HFFc6 (cell line): Measurements from ENCODE around the gene NDUFB8. TPM values are rescaled to one million over a fixed set of nuclear protein-coding genes. Genes with fewer than 3 reads are reported as not detected.

Source experiments
- DNase-seq: peaks from one replicate; pipeline ENCODE4 v3.0.0-alpha.2; 2018
- H3K27ac Mint-ChIP-seq: 2 replicates; pipeline ENCODE4 v1.8.0; 2020; ENCODE audit warnings: mild to moderate bottlenecking, mixed read lengths
- H3K27me3 Mint-ChIP-seq: 2 replicates; pipeline ENCODE4 v1.8.0; 2021; ENCODE audit warnings: mild to moderate bottlenecking, moderate library complexity, mixed read lengths; ENCODE audit not compliant: insufficient read depth
- H3K36me3 Mint-ChIP-seq: 2 replicates; pipeline ENCODE4 v1.8.0; 2021; ENCODE audit warnings: low read depth, mixed read lengths
- H3K4me1 Mint-ChIP-seq: 2 replicates; pipeline ENCODE4 v1.8.0; 2020; ENCODE audit warnings: low read depth, mixed read lengths
- H3K4me3 Mint-ChIP-seq: 2 replicates; pipeline ENCODE4 v1.8.0; 2020; ENCODE audit warnings: mild to moderate bottlenecking, moderate library complexity, mixed read lengths
- H3K9me3 Mint-ChIP-seq: 2 replicates; pipeline ENCODE4 v1.8.0; 2020; ENCODE audit warnings: mild to moderate bottlenecking, mixed read lengths
- total RNA-seq, 6 experiments: library from RNA; stranded (reverse); fragmentation: NEBNext Ultra II Directional; extraction: Animal tissue kit (Norgen Biotek cat#: 25700); gene quantifications; 2 replicates in 1 of 6; 3 replicates in 5 of 6; pipeline ENCODE4 v1.2.3, GENCODE V29; 2021
- TF ChIP-seq, protein P1 (sequence below): fragments of 200-600 bp; sonication (generic); IDR thresholded peaks from 2 replicates; pipeline ENCODE4 v1.5.0; 2021; ENCODE audit warnings: antibody characterized with exemption, mild to moderate bottlenecking

Gene NDUFB8
- total RNA-seq, 6 experiments from 2014 or later, result 167 to 222 (median 198) TPM

GRCh38 chr10:100566561-100566960 lies 36.9 kb upstream of the NDUFB8 start:
- Mint-ChIP-seq H3K4me3 (no peak overlapping the region), H3K27me3 (peaks cover 30% of the 10 kb centered on the region), H3K9me3 (no peaks in the 10 kb centered on the region), H3K27ac (no peak overlapping the region), H3K4me1 (peaks cover 20% of the 10 kb centered on the region), H3K36me3 (no peaks in the 10 kb centered on the region)
- TF ChIP-seq, protein P1, sequence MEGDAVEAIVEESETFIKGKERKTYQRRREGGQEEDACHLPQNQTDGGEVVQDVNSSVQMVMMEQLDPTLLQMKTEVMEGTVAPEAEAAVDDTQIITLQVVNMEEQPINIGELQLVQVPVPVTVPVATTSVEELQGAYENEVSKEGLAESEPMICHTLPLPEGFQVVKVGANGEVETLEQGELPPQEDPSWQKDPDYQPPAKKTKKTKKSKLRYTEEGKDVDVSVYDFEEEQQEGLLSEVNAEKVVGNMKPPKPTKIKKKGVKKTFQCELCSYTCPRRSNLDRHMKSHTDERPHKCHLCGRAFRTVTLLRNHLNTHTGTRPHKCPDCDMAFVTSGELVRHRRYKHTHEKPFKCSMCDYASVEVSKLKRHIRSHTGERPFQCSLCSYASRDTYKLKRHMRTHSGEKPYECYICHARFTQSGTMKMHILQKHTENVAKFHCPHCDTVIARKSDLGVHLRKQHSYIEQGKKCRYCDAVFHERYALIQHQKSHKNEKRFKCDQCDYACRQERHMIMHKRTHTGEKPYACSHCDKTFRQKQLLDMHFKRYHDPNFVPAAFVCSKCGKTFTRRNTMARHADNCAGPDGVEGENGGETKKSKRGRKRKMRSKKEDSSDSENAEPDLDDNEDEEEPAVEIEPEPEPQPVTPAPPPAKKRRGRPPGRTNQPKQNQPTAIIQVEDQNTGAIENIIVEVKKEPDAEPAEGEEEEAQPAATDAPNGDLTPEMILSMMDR, result no peak
- no peak for DNase-seq

GRCh38 chr10:100565206-100565985 lies 35.7 kb upstream of the NDUFB8 start:
- DNase-seq, result no peak
- H3K4me1 Mint-ChIP-seq, result peaks cover 26% of the 10 kb centered on the region
- peaks cover 32% of the 10 kb centered on the region for H3K27me3 Mint-ChIP-seq
- TF ChIP-seq, protein P1, result no peak
- H3K9me3 Mint-ChIP-seq, result no peaks in the 10 kb centered on the region
- H3K27ac Mint-ChIP-seq, result no peak overlapping the region
- H3K4me3 Mint-ChIP-seq, result no peak overlapping the region
- H3K36me3 Mint-ChIP-seq, result no peaks in the 10 kb centered on the region

DNA sequence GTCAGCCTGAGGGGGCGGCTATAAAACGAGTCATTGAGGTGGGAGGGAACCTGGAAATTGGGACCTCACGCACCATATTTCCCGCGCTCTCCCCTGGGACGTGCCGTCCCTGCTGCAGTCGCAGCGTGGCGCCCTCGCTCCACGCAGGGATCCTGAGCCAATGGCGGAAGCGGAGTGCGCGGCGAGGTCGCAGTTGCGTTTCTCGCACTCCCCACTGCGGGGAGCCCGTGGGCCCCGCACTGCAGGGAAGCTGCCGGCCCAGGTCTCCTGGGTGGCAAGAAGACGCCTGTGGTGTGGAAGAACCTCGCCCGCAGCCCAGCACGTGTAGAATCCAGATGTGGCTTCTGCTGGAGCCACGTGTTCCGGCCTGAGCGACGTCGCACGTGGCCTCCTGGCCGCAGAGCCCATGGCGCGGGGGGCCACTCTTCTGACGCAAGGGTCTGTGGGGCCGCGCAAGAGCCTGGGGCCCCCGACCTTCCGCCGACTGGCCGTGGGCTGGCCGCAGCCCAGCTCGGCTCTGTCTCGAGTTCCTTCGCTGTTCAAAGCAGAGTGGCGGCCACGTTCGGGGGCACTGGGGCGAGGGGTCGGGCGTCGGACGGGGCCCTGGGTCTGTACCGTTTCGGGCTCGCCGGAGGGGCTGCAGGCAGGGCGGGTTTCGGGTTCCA lies 32.5 kb upstream of the NDUFB8 start:
- Mint-ChIP-seq H3K27ac (no peak overlapping the region), H3K4me3 (no peak overlapping the region), H3K4me1 (peaks cover 22% of the 10 kb centered on the region), H3K36me3 (peaks cover 4% of the 10 kb centered on the region; the same call in 1 of the 2 replicates), H3K9me3 (no peaks in the 10 kb centered on the region), H3K27me3 (peaks cover 32% of the 10 kb centered on the region)
- TF ChIP-seq, protein P1, result peak; percentile 81
- peak; percentile 26 for DNase-seq

DNA sequence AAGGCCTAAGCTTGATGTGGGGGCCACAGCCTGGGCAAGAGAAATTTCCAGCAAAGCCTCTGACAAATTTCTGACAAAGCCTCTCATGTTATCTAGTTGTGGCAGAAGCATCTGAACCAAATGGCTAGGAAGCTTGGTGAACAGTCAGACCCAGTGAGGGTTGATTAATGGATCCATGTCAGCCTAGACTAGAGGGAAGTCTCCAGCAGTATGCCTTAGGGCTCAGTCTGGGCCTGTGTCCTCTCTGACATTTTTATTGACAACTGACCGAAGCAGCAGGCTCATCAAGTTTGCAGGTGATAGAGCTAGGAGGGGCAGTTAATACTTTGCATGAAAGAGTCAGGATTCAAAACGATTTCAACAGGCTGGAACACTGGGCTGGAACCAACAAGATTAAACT lies 31.3 kb upstream of the NDUFB8 start:
- Mint-ChIP-seq H3K4me1 (peaks cover 18% of the 10 kb centered on the region), H3K36me3 (peaks cover 4% of the 10 kb centered on the region; the same call in 1 of the 2 replicates), H3K9me3 (no peaks in the 10 kb centered on the region), H3K27ac (no peak overlapping the region), H3K4me3 (no peak overlapping the region), H3K27me3 (peaks cover 21% of the 10 kb centered on the region)
- no peak for DNase-seq
- TF ChIP-seq, protein P1, result no peak

- Mint-ChIP-seq H3K27me3 (peaks cover 19% of the 10 kb centered on the region), H3K27ac (no peak overlapping the region), H3K9me3 (no peaks in the 10 kb centered on the region), H3K4me1 (peaks cover 18% of the 10 kb centered on the region), H3K4me3 (no peak overlapping the region), H3K36me3 (peaks cover 9% of the 10 kb centered on the region; the same call in 1 of the 2 replicates)
- DNase-seq, result no peak
- TF ChIP-seq, protein P1, result no peak
Observed at GRCh38 chr10:100560248-100560647, 30.6 kb upstream of the NDUFB8 start.
